GM19438 (cell line): ENCODE measurements around the gene PRR15.

Source experiments
- ATAC-seq: cut with Tn5 transposase; IDR thresholded peaks from one replicate; pipeline ENCODE4 v1.9.1; 2021; ENCODE audit warnings: low read depth; ENCODE audit not compliant: unreplicated experiment

Gene PRR15

GRCh38 chr7:29567174-29567573 lies 3.5 kb downstream of the PRR15 start:
- no peak for ATAC-seq

- no peak for ATAC-seq
Measured at GRCh38 chr7:29569648-29570047, 6.0 kb downstream of the PRR15 start.

DNA sequence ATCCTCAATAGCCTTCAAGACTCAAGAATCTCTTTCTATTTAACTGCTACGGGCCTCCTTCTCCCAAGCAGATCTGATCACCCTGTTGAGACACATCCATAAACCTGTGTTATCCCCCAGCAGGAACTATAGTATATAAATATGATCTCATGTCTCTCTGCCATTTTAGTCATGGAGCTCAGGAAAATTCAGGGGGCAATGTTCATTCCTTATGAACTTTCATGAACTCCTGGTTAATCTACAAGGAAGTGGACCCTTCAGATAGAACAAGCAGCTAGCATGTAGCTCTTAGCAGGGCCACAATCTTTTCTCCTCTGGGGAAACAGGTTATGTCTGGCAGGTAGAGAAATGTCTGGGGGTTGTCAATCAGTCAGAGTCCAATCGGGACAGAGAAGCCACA lies 8.9 kb downstream of the PRR15 start:
- ATAC-seq, result no peak

- no peak for ATAC-seq
Measured at GRCh38 chr7:29573567-29573966, 9.9 kb downstream of the PRR15 start.

- no peak for ATAC-seq
Measured at GRCh38 chr7:29574659-29575058, 11.0 kb downstream of the PRR15 start.

- ATAC-seq, result no peak
Measured at GRCh38 chr7:29587195-29587808, 23.7 kb downstream of the PRR15 start.

DNA sequence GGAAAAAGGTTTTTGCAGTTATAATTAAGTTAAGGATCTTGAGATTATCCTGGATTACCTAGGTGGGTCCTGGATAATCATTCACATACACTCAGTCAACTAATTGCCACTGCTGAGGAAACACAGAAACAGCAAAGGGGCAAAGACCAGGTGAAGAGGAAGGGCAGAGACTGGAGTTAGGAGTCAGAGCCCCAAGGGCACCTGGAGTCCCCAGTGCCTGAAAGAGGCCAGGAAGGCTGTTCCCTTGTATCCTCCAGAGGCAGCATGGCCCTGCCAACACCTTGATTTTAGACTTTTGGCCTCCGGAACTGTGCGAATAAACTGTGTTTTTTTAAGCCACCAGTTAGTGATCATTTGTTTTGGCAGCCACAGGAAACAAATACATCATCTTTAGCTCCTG lies 24.6 kb downstream of the PRR15 start:
- no peak for ATAC-seq

DNA sequence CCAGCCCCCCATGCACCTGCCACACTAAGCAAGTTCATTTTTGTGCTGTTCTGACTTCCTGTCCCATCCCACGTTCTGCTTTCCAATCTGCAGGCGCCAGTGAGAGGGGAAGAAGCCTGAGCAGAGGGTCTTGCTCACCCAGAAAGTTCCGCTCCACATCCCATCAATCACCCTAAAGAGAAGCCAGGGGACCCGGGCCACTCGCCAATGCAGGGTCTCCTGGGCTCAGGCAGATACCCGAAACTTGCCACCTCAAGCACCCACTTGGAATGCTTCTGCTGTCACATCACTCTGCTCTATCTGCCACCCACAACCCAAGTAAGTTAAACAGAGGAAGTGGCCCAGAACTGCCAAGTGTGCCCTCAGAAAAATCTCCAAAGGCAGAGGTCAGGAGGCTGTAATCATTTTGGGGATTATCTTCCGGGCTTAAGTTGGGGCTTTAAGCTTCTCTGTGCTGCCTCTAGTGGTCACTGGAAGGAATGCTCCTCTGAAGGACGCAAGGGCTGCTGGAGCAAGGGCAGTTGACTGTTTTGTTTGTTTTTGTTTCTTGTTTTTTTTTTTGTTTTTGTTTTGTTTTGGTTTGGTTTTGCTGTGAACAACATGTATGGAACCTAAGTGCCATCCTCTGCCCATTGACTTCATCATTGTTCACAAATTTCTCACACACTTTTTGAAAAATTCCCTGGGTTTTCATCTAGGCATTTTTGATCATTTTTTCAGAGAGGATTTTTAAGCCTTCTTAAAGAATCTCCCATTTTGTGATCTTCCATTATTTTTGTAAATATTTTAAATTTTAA lies 25.5 kb downstream of the PRR15 start:
- peak; percentile 85 for ATAC-seq

GRCh38 chr7:29592866-29593265 lies 29.2 kb downstream of the PRR15 start:
- ATAC-seq, result no peak

GRCh38 chr7:29593459-29593858 lies 29.8 kb downstream of the PRR15 start:
- ATAC-seq, result no peak

- ATAC-seq, result no peak
Measured at GRCh38 chr7:29596593-29597178, 33.1 kb downstream of the PRR15 start.

DNA sequence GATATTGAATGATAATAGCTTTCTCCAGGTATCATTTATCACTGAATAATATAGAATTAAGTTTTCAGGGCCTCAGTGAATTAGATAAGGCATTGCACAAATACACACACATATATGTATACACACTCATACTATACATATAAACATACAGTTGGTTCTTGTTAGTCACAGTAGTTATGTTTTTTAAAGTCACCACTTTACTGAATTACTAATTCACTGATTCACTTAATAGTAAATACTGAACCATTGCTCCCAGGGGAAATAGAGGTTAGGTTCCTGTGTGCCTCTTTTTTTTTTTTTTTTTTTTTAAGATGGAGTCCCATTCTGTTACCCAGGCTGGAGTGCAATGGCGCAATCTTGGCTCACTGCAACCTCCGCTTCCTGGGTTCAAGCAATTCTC lies 33.6 kb downstream of the PRR15 start:
- ATAC-seq, result no peak

DNA sequence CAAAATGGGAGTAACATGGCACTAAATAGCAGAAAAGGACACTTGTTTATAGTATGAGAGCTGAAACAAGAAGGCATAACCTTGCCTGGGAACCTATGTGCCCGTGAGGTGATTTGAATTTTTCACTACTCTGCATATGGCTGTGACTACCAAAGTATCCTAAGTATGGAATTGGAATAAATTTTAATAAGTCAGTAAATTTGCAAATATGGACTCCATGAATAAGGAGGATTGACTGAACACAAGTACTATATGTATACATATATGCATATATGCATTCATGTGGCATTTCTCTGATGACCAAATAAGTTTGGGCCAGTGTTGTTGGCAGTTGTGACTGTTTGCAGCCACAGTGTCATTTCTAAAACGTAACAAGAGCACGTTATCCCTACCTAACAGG lies 34.5 kb downstream of the PRR15 start:
- ATAC-seq, result no peak

DNA sequence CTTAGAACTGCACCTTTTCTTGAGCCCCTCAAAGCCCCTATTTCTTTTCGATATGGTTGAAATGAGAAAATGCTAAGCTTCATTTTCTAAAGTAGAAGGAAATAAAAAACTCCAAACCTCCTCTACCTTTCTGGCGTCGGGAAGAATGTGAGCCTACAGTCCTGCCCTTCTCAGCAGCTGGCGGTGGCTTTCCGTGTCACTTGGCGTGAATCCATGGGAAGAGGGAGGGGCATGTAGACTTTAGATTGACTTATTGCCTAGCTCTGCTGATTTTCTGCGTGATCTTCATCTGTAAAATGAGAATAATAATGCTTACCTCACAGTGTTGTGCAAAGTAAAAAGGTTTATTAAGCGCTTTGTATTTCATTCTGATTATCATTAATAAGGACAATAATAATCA lies 35.0 kb downstream of the PRR15 start:
- ATAC-seq, result no peak

DNA sequence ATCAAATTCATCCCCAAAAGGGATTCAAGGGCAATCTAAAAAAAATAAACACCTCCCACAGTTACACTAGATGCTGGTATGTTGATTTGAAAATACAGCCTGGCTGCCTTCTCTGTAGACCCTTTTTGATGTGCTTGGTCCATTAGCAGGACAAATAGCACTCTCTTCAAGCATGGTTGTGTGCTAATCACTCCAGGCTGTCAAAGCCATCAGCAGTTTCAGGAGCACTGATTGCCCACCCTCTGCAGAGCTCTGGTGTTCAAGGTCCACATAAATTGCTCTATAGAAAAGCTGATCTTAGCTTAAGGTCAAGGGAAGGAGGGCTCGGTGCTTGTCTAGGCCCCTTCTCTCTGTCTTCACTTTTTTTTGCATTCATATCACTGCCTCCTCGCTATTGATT lies 35.4 kb downstream of the PRR15 start:
- ATAC-seq, result no peak

GRCh38 chr7:29600661-29601060 lies 37.0 kb downstream of the PRR15 start:
- ATAC-seq, result no peak

GRCh38 chr7:29604052-29604451 lies 40.4 kb downstream of the PRR15 start:
- ATAC-seq, result no peak

GRCh38 chr7:29604702-29605101 lies 41.1 kb downstream of the PRR15 start:
- ATAC-seq, result no peak

- ATAC-seq, result no peak
Measured at GRCh38 chr7:29605671-29606070, 42.0 kb downstream of the PRR15 start.

- no peak for ATAC-seq
Measured at GRCh38 chr7:29606287-29606721, 42.7 kb downstream of the PRR15 start.

- ATAC-seq, result no peak
Measured at GRCh38 chr7:29606830-29607229, 43.2 kb downstream of the PRR15 start.

GRCh38 chr7:29607259-29607658 lies 43.6 kb downstream of the PRR15 start:
- no peak for ATAC-seq
